ENCODE measurements around the gene CPA5.

GRCh38 chr7:130393841-130394411 is 49.3 kb downstream of the CPA5 start:
- TF ChIP-seq POLR2AphosphoS5 (IDR thresholded peaks at IDR 0.05; ENCODE audit: insufficient read depth in 1 of 2, low read depth in 1 of 2) (no peak), CTCF (IDR thresholded peaks at IDR 0.05) (no peak), POLR2A (IDR thresholded peaks at IDR 0.05) (no peak)

All from vagina (tissue), 2 donors.